Small intestine (tissue), 7 donors: ENCODE measurements around the gene TEC. TPM values are rescaled to one million over a fixed set of nuclear protein-coding genes. Genes with fewer than 3 reads are reported as not detected.

Experiments used
- DNase-seq, 2 donors: peaks; one replicate each; pipeline versions ENCODE4 v3.0.0 to v3.0.0-alpha.2; 2013
- FAIRE-seq: peaks from 2 replicates; lab custom pipeline; 2012; peaks lifted over from hg19 to GRCh38; lab: Jason Lieb, UNC
- H3K27ac ChIP-seq, 3 donors: one replicate each; pipeline ENCODE4 v1.5.1; 2013; ENCODE audit warnings: low read length in 2 of 3, mild to moderate bottlenecking in 2 of 3, control low read depth in 1 of 3, inconsistent platforms in 1 of 3, low read depth in 1 of 3, moderate library complexity in 1 of 3
- H3K27me3 ChIP-seq, 3 donors: one replicate each; pipeline ENCODE4 v1.6.1; 2013; ENCODE audit warnings: low read length in 3 of 3, inconsistent platforms in 1 of 3; ENCODE audit not compliant: control insufficient read depth in 3 of 3, insufficient read depth in 3 of 3
- H3K36me3 ChIP-seq, 3 donors: one replicate each; pipeline ENCODE4 v1.6.1; 2013; ENCODE audit warnings: low read length in 3 of 3, inconsistent platforms in 1 of 3, low read depth in 1 of 3, mild to moderate bottlenecking in 1 of 3, moderate library complexity in 1 of 3; ENCODE audit not compliant: control insufficient read depth in 3 of 3, insufficient read depth in 2 of 3
- H3K4me1 ChIP-seq, 3 donors: one replicate each; pipeline ENCODE4 v1.6.1; 2013; ENCODE audit warnings: low read length in 2 of 3, inconsistent platforms in 1 of 3, low read depth in 1 of 3, mild to moderate bottlenecking in 1 of 3, moderate library complexity in 1 of 3; ENCODE audit not compliant: control insufficient read depth in 3 of 3, insufficient read depth in 2 of 3
- H3K4me3 ChIP-seq, 3 donors: one replicate each; pipeline ENCODE4 v1.5.1; 2013; ENCODE audit warnings: low read length in 3 of 3, control low read depth in 1 of 3, inconsistent platforms in 1 of 3, low read depth in 1 of 3, mild to moderate bottlenecking in 1 of 3, moderate library complexity in 1 of 3
- H3K9me3 ChIP-seq, 2 donors: one replicate each; pipeline ENCODE4 v1.6.1; 2013; ENCODE audit warnings: low read depth in 1 of 2, low read length in 1 of 2; ENCODE audit not compliant: control insufficient read depth in 2 of 2, insufficient read depth in 1 of 2
- WGBS, 3 donors: extraction: QIAGEN DNeasy Blood & Tissue Kit; methylation state at CpG; one replicate each; pipeline ENCODE4 v1.1.7; 2013; 5-methylcytosine and 5-hydroxymethylcytosine counted together
- polyA plus RNA-seq, 4 donors: library from polyadenylated mRNA; stranded (reverse) in 3 of 4; unstranded in 1 of 4; fragments of 200-250 nt in 3 of 4; fragments of 120-200 nt in 1 of 4; gene quantifications; one replicate each; pipeline versions ENCODE4 v1.2.1 to v1.2.3, GENCODE V29; 2013
- donor health status: healthy with polysubstance abuse.
- donor health status: control.
- donor health status: control.
- donor health status: Bipolar disorder and iron deficiency.
- donor health status: healthy.

TEC gene
- polyA plus RNA-seq, 4 donors: 1.3 to 4.5 (median 3.3) TPM

DNA sequence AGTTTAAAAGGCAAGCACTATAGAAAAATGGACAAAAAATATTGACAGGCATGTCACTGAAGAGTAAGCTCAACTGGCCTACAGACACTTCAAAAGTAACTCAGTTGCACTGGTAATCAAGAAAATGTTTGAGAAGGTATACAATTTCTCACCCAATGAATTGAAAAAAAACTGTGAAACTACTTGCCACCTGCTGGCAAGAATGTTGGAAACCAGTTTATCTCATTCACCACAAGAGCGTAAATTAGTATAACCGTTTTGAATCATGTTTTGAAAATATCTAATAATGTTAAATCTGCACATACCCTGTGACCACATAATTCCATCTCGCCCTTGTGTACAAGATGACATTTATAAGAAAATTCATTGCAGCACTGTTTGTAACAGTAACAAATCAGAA lies 167.3 kb downstream of the TEC start:
- Histone ChIP-seq H3K4me1 (no peaks in the 10 kb centered on the region), H3K9me3 (no peaks in the 10 kb centered on the region), H3K36me3 (no peaks in the 10 kb centered on the region), H3K27me3 (no peaks in the 10 kb centered on the region), H3K4me3 (no peak overlapping the region), H3K27ac (no peak overlapping the region)
- WGBS, 3 donors: 73 to 79% (median 76%) methylated on average over 3 of the region's 3 CpGs
- FAIRE-seq: no peak
- DNase-seq: no peak

- H3K4me1 ChIP-seq: no peaks in the 10 kb centered on the region
- H3K27ac ChIP-seq: no peak overlapping the region
- 58 to 89% (median 88%) methylated on average over 1 of the region's 1 CpG for WGBS, 3 donors
- H3K36me3 ChIP-seq: no peaks in the 10 kb centered on the region
- FAIRE-seq (no peak), DNase-seq (no peak)
- H3K27me3 ChIP-seq: no peaks in the 10 kb centered on the region
- H3K9me3 ChIP-seq: no peaks in the 10 kb centered on the region
- no peak overlapping the region for H3K4me3 ChIP-seq
Measured at GRCh38 chr4:48100256-48100655, 169.4 kb downstream of the TEC start.

DNA sequence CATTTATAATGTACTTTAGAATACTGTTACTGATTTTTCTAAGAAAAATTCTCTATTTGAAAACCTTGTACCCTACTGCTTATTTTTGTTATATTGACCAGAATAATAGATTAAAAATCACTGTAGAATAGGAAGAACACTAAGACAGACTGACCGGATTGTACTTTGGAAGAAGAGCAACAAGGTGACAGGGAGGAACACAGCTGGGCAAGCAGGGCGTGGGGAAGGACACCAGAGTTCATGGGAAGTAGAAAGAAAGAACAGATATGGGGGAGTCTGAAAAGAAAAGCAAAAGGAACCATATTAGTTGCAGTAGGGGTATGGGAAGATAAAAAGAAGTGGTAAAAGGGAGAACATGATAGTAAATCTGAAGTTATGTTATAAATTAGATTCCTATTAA lies 174.2 kb downstream of the TEC start:
- Histone ChIP-seq H3K4me3 (no peak overlapping the region), H3K27me3 (no peaks in the 10 kb centered on the region), H3K9me3 (no peaks in the 10 kb centered on the region), H3K36me3 (no peaks in the 10 kb centered on the region), H3K4me1 (peaks cover 0 to 2% (median 0%) of the 10 kb centered on the region in 3 donors), H3K27ac (no peak overlapping the region)
- FAIRE-seq (no peak), DNase-seq (peak in 1 of 2 donors; percentile 50)
- WGBS, 3 donors: 19 to 48% (median 32%) methylated on average over 2 of the region's 2 CpGs

GRCh38 chr4:48093991-48094416 lies 175.6 kb downstream of the TEC start:
- Histone ChIP-seq H3K27ac (no peak overlapping the region), H3K4me1 (peaks cover 0 to 2% (median 0%) of the 10 kb centered on the region in 3 donors), H3K4me3 (no peak overlapping the region), H3K9me3 (no peaks in the 10 kb centered on the region), H3K27me3 (no peaks in the 10 kb centered on the region), H3K36me3 (no peaks in the 10 kb centered on the region)
- peak; percentile 58 to 91 for DNase-seq
- no peak for FAIRE-seq
- 4 to 49% (median 19%) methylated on average over 3 of the region's 3 CpGs for WGBS, 3 donors

GRCh38 chr4:48090621-48091020 lies 179.0 kb downstream of the TEC start:
- no peak for DNase-seq
- no peak overlapping the region for H3K4me3 ChIP-seq
- no peaks in the 10 kb centered on the region for H3K36me3 ChIP-seq
- no peak for FAIRE-seq
- WGBS, 3 donors: 79 to 82% (median 82%) methylated on average over 5 of the region's 5 CpGs
- no peak overlapping the region for H3K27ac ChIP-seq
- peaks cover 0 to 2% (median 0%) of the 10 kb centered on the region in 3 donors for H3K4me1 ChIP-seq
- H3K9me3 ChIP-seq: peaks cover 0 to 5% of the 10 kb centered on the region in 2 donors
- H3K27me3 ChIP-seq: no peaks in the 10 kb centered on the region

- DNase-seq: peak in 1 of 2 donors; percentile 83
Measured at GRCh38 chr4:48085821-48086589, 183.6 kb downstream of the TEC start.

More at GRCh38 chr4:48085821-48086589, 183.6 kb downstream of the TEC start:
- Histone ChIP-seq H3K27ac (no peak overlapping the region), H3K9me3 (peaks cover 0 to 8% of the 10 kb centered on the region in 2 donors), H3K4me3 (no peak overlapping the region), H3K27me3 (no peaks in the 10 kb centered on the region), H3K36me3 (no peaks in the 10 kb centered on the region), H3K4me1 (no peaks in the 10 kb centered on the region)
- no peak for FAIRE-seq
- 56 to 65% (median 64%) methylated on average over 8 of the region's 8 CpGs for WGBS, 3 donors

Other genes with a start within 250 kb of the TEC start
- gene TXK, start 135.6 kb downstream of the TEC start, polyA plus RNA-seq: 1 to 10 TPM in 2 of 4 donors, under 1 TPM in 2; 0.54 to 3.4 (median 1.0) TPM
- gene SLAIN2, start 71.7 kb upstream of the TEC start, polyA plus RNA-seq: 10 to 100 TPM; 21.1 to 34.4 (median 21.7) TPM
- gene SLC10A4, start 213.5 kb upstream of the TEC start, polyA plus RNA-seq: 1 to 10 TPM in 1 of 4 donors, under 1 TPM in 1, not detected in 2; 0.16 to 2.3 TPM
- gene ZAR1, start 220.4 kb upstream of the TEC start, polyA plus RNA-seq: under 1 TPM in 1 of 4 donors, not detected in 3; 0.03 TPM